MM.1S (cell line): ENCODE data around the gene SMAD7.

Experiments used
- DNase-seq: peaks from one replicate; pipeline ENCODE4 v3.0.0-alpha.2; 2015
- H2AFZ ChIP-seq: fragments of 300-600 bp; sonication (generic); 2 replicates; pipeline ENCODE4 v1.6.0; 2016; ENCODE audit warnings: antibody characterized with exemption, low read length
- H3F3A ChIP-seq: fragments of 300-600 bp; sonication (generic); 2 replicates; pipeline ENCODE4 v1.6.1; 2016; ENCODE audit warnings: mild to moderate bottlenecking, antibody characterized with exemption, low read length, moderate library complexity, mixed read lengths; ENCODE audit not compliant: insufficient read depth
- H3K27ac ChIP-seq: fragments of 300-600 bp; sonication (generic); 2 replicates; pipeline ENCODE4 v1.5.1; 2016; ENCODE audit warnings: mild to moderate bottlenecking, low read length
- H3K27me3 ChIP-seq: fragments of 300-600 bp; sonication (generic); replicated peaks from 2 replicates; pipeline ENCODE4 v1.6.0; 2016; ENCODE audit warnings: low read length; ENCODE audit not compliant: insufficient read depth
- H3K36me3 ChIP-seq: fragments of 300-600 bp; sonication (generic); replicated peaks from 2 replicates; pipeline ENCODE4 v1.6.1; 2016; ENCODE audit warnings: mild to moderate bottlenecking, low read length, mixed read lengths; ENCODE audit not compliant: insufficient read depth
- H3K4me1 ChIP-seq: fragments of 300-600 bp; sonication (generic); 2 replicates; pipeline ENCODE4 v1.6.1; 2016; ENCODE audit warnings: low read length, mixed read lengths
- H3K4me2 ChIP-seq: fragments of 300-600 bp; sonication (generic); 2 replicates; pipeline ENCODE4 v1.6.0; 2016; ENCODE audit warnings: low read depth, low read length
- H3K4me3 ChIP-seq: fragments of 300-600 bp; sonication (generic); 2 replicates; pipeline ENCODE4 v1.5.1; 2016; ENCODE audit warnings: low read length, mixed read lengths
- H3K79me2 ChIP-seq: fragments of 300-600 bp; sonication (generic); 2 replicates; pipeline ENCODE4 v1.6.1; 2016; ENCODE audit warnings: mixed run types, low read length, mixed read lengths
- H3K9ac ChIP-seq: fragments of 300-600 bp; sonication (generic); 2 replicates; pipeline ENCODE4 v1.6.1; 2016; ENCODE audit warnings: low read length, mixed read lengths
- H3K9me2 ChIP-seq: fragments of 300-600 bp; sonication (generic); replicated peaks from 2 replicates; pipeline ENCODE4 v1.6.1; 2016; ENCODE audit warnings: mild to moderate bottlenecking, low read length, mixed read lengths; ENCODE audit not compliant: insufficient read depth
- H3K9me3 ChIP-seq: fragments of 300-600 bp; sonication (generic); replicated peaks from 2 replicates; pipeline ENCODE4 v1.6.1; 2016; ENCODE audit warnings: mild to moderate bottlenecking, low read length, mixed read lengths; ENCODE audit not compliant: insufficient read depth
- H4K20me1 ChIP-seq: fragments of 300-600 bp; sonication (generic); 2 replicates; pipeline ENCODE4 v1.6.1; 2016; ENCODE audit warnings: mild to moderate bottlenecking, low read length, moderate library complexity, mixed read lengths; ENCODE audit not compliant: insufficient read depth
- CTCF ChIP-seq: fragments of 300-600 bp; sonication (generic); IDR thresholded peaks from 2 replicates; pipeline ENCODE4 v1.5.1; 2016; ENCODE audit warnings: antibody characterized with exemption, low read length, mixed read lengths
- EZH2 ChIP-seq: fragments of 300-600 bp; sonication (generic); optimal IDR thresholded peaks from 2 replicates; pipeline ENCODE3; 2017; ENCODE audit warnings: low read depth, mild to moderate bottlenecking, antibody characterized with exemption, low read length, mixed read lengths
- EZH2phosphoT487 ChIP-seq: fragments of 300-600 bp; sonication (generic); IDR thresholded peaks from 2 replicates; pipeline ENCODE4 v1.6.1; 2018; ENCODE audit warnings: antibody characterized with exemption, low read length

Gene SMAD7

GRCh38 chr18:48885924-48886400 is 64.8 kb downstream of the SMAD7 start:
- no peak overlapping the region for H3K4me3 ChIP-seq
- no peaks in the 10 kb centered on the region for H3K9me2 ChIP-seq
- no peak overlapping the region for H3K9ac ChIP-seq
- no peaks in the 10 kb centered on the region for H3K79me2 ChIP-seq
- H4K20me1 ChIP-seq, result no peaks in the 10 kb centered on the region
- H3K27ac ChIP-seq, result no peak overlapping the region
- no peaks in the 10 kb centered on the region for H3K9me3 ChIP-seq
- no peaks in the 10 kb centered on the region for H3K27me3 ChIP-seq
- DNase-seq, result no peak
- no peaks in the 10 kb centered on the region for H3F3A ChIP-seq
- H3K4me1 ChIP-seq, result no peaks in the 10 kb centered on the region
- no peak overlapping the region for H3K4me2 ChIP-seq
- no peak overlapping the region for H2AFZ ChIP-seq
- TF ChIP-seq CTCF (no peak), EZH2phosphoT487 (no peak), EZH2 (no peak)
- no peaks in the 10 kb centered on the region for H3K36me3 ChIP-seq

- no peak overlapping the region for H3K4me3 ChIP-seq
- H3K9me3 ChIP-seq, result no peaks in the 10 kb centered on the region
- no peaks in the 10 kb centered on the region for H3K27me3 ChIP-seq
- no peak for TF ChIP-seq EZH2phosphoT487
- no peak overlapping the region for H3K4me2 ChIP-seq
- no peaks in the 10 kb centered on the region for H3F3A ChIP-seq
- no peak for DNase-seq
- no peaks in the 10 kb centered on the region for H3K79me2 ChIP-seq
- no peak overlapping the region for H2AFZ ChIP-seq
- no peaks in the 10 kb centered on the region for H4K20me1 ChIP-seq
- H3K9ac ChIP-seq, result no peak overlapping the region
- no peaks in the 10 kb centered on the region for H3K9me2 ChIP-seq
- no peaks in the 10 kb centered on the region for H3K36me3 ChIP-seq
- H3K4me1 ChIP-seq, result no peaks in the 10 kb centered on the region
- no peak overlapping the region for H3K27ac ChIP-seq
Measured at GRCh38 chr18:48885266-48885923, 65.4 kb downstream of the SMAD7 start.

- TF ChIP-seq EZH2 (no peak), EZH2phosphoT487 (no peak), CTCF (no peak)
- H3K79me2 ChIP-seq, result no peaks in the 10 kb centered on the region
- no peaks in the 10 kb centered on the region for H3K4me1 ChIP-seq
- no peaks in the 10 kb centered on the region for H4K20me1 ChIP-seq
- no peak overlapping the region for H3K4me2 ChIP-seq
- DNase-seq, result no peak
- H3K4me3 ChIP-seq, result no peak overlapping the region
- H3K9me3 ChIP-seq, result no peaks in the 10 kb centered on the region
- H3K9me2 ChIP-seq, result no peaks in the 10 kb centered on the region
- H3K27ac ChIP-seq, result no peak overlapping the region
- H3K27me3 ChIP-seq, result no peaks in the 10 kb centered on the region
- H3F3A ChIP-seq, result no peaks in the 10 kb centered on the region
- H2AFZ ChIP-seq, result no peak overlapping the region
- no peak overlapping the region for H3K9ac ChIP-seq
- no peaks in the 10 kb centered on the region for H3K36me3 ChIP-seq
Measured at GRCh38 chr18:48884771-48885170, 66.0 kb downstream of the SMAD7 start.

- Histone ChIP-seq H3K4me2 (no peak overlapping the region), H3K4me3 (no peak overlapping the region), H3K9me2 (no peaks in the 10 kb centered on the region), H3K36me3 (no peaks in the 10 kb centered on the region), H3K79me2 (no peaks in the 10 kb centered on the region), H3K9ac (no peak overlapping the region), H4K20me1 (no peaks in the 10 kb centered on the region), H2AFZ (no peak overlapping the region), H3K27ac (no peak overlapping the region), H3K4me1 (no peaks in the 10 kb centered on the region), H3F3A (no peaks in the 10 kb centered on the region), H3K9me3 (no peaks in the 10 kb centered on the region), H3K27me3 (no peaks in the 10 kb centered on the region)
- no peak for TF ChIP-seq CTCF
- TF ChIP-seq EZH2, result no peak
- TF ChIP-seq EZH2phosphoT487, result no peak
- DNase-seq, result no peak
Measured at GRCh38 chr18:48884306-48884705, 66.5 kb downstream of the SMAD7 start.
